Activated gamma-delta T cell treated with anti-CD3 and anti-CD28 coated beads, Interleukin-2, amount 50 U/mL, for 16 hours (primary cell): ENCODE data around the gene CHMP4B.

Experiments
- DNase-seq: peaks from one replicate; pipeline ENCODE4 v3.0.0-alpha.2; 2020; ENCODE audit warnings: low read depth

Gene CHMP4B

GRCh38 chr20:33810885-33811775 lies at the start of gene CHMP4B:
TSS of gene CHMP4B (plus strand) at chr20:33811348. CDS start at chr20:33811469, 121 bp downstream.
- peak; percentile 98 for DNase-seq

- no peak for DNase-seq
These were observed 49.4 kb upstream of the CHMP4B start for GRCh38 chr20:33761698-33762250.

DNA sequence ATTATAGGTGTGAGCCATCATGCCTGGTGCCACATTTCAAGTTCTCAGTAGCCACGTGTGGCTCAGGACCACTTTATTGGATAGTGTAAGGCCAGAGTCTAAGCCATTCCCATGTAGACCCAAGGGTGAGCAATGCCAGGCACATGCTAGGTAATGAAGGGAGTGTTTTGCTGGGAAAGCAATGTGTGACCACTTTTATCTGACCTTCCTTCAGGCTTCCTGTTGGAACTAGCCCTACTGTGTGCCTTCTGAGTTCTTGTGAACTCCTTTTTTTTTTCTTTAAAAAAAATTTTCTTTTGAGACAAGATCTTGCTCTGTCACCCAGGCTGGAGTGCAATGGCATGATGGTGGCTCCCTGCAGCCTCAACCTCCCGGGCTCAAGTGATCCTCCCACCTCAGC lies 46.0 kb upstream of the CHMP4B start:
- no peak for DNase-seq

GRCh38 chr20:33765592-33765991 lies 45.6 kb upstream of the CHMP4B start:
- DNase-seq, result no peak

GRCh38 chr20:33766686-33767085 lies 44.5 kb upstream of the CHMP4B start:
- no peak for DNase-seq

- DNase-seq, result no peak
These were observed 43.4 kb upstream of the CHMP4B start for GRCh38 chr20:33767777-33768138.

DNA sequence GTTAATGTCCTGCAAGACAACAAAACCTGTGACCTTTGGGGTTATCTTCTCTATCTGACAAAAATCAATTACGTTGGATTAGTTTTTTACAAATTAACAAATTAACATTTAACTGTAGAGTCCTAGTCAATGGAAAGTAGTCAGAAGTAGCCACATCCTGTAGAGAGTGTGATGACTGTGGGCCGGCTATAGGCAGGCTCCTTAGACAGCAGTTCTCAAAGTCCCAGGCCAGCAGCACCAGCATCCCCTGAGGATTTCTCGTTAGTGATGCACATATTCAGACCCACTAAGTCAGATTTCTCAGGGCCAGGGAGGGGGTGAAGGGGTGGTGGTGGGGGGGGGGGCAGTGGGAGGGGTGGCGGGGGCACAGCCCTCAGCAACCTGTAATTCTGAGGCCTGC lies 42.1 kb upstream of the CHMP4B start:
- no peak for DNase-seq

- no peak for DNase-seq
These were observed 41.1 kb upstream of the CHMP4B start for GRCh38 chr20:33770005-33770404.

DNA sequence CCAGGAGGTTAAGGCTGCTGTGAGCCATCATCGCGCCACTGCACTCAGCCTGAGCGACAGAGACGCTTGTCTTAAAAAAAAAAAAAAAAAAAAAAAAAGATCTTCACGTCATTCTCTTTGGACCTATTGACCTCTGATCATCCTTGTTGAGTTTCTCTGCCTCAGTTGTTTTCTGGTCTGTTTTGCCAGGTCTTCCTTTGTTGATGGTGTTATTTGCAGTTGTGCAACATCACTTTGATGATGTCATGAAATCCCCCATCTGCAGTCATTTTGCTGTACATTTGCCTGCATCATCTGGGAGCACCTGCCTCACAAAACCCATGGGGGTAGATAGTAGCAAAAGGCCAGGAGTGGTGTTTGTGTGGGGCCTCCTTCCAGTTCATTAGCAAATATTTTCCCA lies 39.2 kb upstream of the CHMP4B start:
- DNase-seq, result no peak

GRCh38 chr20:33772439-33772838 lies 38.7 kb upstream of the CHMP4B start:
- DNase-seq, result no peak

- DNase-seq, result no peak
These were observed 37.6 kb upstream of the CHMP4B start for GRCh38 chr20:33773412-33774089.

DNA sequence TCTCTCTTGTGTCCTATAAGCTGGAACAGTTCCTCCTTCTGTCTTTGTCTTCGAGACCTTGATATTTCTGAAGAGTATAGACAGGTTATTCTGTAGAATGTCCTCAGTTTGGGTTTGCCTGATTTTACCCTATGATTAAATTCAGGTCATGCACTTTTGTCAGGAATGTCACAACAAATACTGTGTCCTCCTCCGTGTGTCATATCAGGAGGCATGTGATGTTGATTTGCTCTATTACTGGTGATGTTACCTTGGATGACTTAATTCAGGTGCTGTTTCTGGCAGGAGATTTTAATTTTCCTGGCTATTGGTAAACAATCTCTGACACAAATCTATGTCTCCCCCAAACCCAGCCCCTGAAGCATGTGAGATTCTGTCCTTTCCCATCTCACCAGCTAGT lies 33.3 kb upstream of the CHMP4B start:
- DNase-seq, result no peak

- DNase-seq, result no peak
These were observed 30.0 kb upstream of the CHMP4B start for GRCh38 chr20:33781133-33781532.

GRCh38 chr20:33781945-33782344 lies 29.2 kb upstream of the CHMP4B start:
- DNase-seq, result no peak

- DNase-seq, result no peak
These were observed 27.9 kb upstream of the CHMP4B start for GRCh38 chr20:33783256-33783655.

- no peak for DNase-seq
These were observed 27.3 kb upstream of the CHMP4B start for GRCh38 chr20:33783818-33784217.

GRCh38 chr20:33784225-33784624 lies 26.9 kb upstream of the CHMP4B start:
- DNase-seq, result no peak

DNA sequence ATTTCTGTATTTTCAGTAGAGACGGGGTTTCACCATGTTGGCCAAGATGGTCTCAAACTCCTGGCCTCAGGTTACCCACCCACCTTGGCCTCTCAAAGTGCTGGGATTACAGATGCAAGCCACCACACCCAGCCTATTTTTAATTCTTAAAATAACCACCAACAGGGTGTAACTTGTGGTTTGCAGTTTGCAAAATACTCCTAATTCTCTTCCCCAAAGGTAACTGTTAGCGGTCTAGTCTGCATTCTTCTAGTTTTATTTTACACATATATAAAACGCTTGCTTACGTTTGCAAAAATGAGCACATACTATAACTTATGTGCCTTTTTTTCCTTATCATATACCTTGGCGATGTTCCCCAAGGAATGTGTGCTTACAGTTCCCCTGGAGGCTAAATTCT lies 25.6 kb upstream of the CHMP4B start:
- DNase-seq, result no peak

DNA sequence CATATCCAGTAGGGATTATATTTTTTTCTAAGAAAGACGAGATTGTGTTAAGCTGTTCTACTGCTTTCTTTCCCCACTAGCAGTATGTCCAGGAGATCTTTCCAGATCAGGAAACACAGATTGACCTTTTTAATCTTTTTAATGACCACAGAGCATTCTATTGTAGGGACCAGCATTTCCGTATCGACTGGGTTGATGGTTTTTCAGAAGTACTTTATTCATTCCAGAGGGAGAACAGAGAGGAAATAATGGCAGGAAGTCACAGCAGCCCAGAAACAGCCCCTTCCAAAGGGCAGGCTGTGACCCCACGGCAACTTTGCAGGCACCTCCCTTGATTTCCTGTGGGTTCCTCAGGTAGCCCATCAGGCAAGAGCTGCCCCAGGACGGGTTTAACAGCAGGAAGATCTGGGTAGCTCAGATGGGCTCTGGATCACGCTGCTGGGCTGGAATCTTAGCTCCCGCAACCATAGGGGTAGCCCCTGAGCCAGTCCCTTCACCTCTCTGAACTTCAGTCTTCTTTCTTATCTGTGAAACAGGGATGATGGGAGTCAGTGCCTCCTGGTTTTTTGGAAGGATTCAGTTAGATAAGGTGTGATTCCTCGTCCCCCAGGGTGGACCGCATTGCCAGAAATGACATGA lies 23.8 kb upstream of the CHMP4B start:
- DNase-seq, result no peak

DNA sequence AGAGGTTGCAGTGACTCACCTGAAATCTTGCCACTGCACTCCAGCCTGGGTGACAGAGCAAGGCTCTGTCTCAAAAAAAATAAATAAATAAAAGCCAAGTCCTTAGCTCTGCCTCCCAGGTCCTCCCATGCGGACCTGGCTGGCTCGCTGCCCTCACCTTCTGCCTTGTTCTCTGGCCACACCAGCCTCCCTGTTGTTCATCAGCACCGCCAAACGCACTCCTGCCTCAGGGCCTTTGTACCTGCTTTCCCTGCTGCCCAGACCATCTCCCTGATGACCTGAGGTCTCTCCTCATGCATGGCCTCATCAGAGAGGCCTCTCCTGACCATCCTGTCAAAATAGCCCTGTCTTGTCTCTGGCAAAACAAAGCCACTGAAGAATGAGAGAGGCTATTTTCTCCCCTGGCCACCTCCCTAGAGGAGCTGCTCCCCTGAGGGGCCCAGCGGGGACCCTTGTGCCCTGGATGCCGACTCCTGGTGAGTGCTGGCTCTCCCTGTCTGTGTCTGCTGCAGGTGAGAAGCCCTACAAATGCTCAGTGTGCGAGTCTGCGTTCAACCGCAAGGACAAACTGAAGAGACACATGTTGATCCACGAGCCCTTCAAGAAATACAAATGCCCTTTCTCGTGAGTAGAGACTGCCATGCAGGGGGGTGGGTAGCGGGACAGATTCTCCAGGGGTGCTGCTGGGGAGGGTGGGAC lies 22.6 kb upstream of the CHMP4B start:
- no peak for DNase-seq

DNA sequence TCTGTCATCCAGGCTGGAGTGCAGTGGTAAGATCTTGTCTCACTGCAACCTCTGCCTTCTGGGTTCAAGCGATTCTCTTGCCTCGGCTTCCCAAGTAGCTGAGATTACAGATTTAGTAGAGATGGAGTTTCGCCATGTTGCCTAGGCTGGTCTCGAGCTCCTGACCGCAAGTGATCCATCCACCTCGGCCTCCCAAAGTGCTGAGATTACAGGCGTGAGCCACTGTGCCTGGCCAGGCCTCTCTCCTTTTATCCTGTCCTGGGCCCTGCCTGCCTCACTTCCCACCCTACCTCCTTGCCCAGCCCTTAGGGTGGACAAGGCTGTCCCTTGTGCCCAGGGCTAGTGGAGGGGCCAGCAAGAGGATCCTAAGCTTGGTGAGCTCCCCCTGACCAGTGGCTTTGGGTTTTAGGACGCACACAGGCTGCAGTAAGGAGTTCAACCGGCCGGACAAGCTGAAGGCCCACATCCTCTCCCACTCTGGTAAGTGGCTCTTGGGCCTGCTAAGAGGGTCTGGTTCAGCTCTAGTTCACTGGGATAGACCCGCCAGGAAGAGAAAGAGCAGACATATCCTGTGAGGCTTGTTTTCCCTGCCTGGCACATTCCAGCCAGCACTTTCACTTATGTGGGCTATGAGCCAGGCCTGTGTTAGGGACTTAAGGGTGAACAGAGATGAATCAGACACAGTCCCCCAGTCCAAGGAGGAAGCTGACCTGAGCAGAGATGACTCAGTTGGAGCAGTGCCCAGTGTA lies 21.9 kb upstream of the CHMP4B start:
- DNase-seq, result no peak

DNA sequence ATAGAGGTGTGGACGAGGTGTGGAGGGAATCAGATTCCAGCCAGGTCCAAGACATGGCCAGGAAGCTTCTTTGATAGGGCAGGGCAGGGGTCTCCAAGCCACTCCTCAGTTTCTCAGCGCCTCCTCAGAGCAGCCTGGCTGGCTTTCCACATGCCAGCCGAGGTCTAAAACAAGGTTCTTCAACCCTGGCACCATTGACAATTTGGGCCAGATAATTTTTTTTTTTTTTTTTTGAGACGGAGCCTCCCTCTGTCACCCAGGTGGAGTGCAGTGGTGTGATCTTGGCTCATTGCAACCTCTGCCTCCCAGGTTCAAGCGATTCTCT lies 21.3 kb upstream of the CHMP4B start:
- DNase-seq, result no peak
